WTC11 (cell line): ENCODE measurements around the gene GPATCH3.

Source experiments
- CTCF ChIP-seq: fragments of 200-600 bp; IDR thresholded peaks from 2 replicates; pipeline ENCODE4 v1.8.0; 2022; ENCODE audit warnings: antibody characterized with exemption
- E2F4 ChIP-seq: sonication (generic); formaldehyde crosslinking; IDR thresholded peaks from 2 replicates; pipeline ENCODE4 v1.8.1; 2022; ENCODE audit warnings: low read depth, mild to moderate bottlenecking, moderate library complexity, missing genetic modification reagents, borderline replicate concordance
- ZNF232 ChIP-seq: sonication (generic); formaldehyde crosslinking; IDR thresholded peaks from 2 replicates; pipeline ENCODE4 v1.8.0; 2022; ENCODE audit warnings: mild to moderate bottlenecking, missing genetic modification reagents
- TF ChIP-seq, protein P1 (sequence below): sonication (generic); formaldehyde crosslinking; IDR thresholded peaks from 2 replicates; pipeline ENCODE4 v1.8.1; 2023; ENCODE audit warnings: mild to moderate bottlenecking, missing genetic modification reagents, borderline replicate concordance
- TF ChIP-seq, protein P2 (sequence below): sonication (generic); formaldehyde crosslinking; IDR thresholded peaks from 2 replicates; pipeline ENCODE4 v1.8.1; 2022; ENCODE audit warnings: low read depth, missing genetic modification reagents, borderline replicate concordance

DNA sequence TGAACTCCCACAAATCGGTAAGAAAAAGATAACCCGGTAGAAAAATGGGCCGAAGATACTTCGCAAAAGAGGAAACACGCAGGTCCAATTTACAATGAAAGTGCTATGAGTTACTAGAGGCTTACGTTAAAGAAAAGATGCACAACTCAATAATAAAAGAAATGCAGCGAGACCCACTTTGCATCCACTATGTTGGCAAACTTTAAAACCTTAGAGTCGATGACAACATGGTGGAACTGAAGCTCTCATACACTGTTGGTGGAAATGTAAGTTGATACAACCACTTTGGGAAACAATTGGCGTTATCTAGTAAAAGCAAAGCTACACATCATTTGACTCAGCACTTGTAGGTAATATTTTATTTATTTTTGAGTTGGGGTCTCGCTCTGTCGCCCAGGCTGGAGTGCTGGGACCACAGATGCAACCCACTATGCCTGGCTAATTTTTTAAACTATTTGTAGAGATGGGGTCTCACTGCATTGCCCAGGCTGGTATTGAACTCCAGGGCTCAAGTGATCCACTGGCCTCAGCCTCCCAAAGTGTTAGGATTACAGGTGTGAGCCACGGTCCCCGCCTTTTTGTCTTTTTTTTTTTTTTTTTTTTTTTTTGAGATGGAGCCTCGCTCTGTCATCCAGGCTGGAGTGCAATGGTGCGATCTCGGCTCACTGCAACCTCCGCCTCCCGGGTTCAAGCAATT is 696 bp upstream of the GPATCH3 start:
- TF ChIP-seq ZNF232 (CRISPR knock-in tag) (no peak), CTCF (no peak), E2F4 (no peak)
- TF ChIP-seq, protein P1, sequence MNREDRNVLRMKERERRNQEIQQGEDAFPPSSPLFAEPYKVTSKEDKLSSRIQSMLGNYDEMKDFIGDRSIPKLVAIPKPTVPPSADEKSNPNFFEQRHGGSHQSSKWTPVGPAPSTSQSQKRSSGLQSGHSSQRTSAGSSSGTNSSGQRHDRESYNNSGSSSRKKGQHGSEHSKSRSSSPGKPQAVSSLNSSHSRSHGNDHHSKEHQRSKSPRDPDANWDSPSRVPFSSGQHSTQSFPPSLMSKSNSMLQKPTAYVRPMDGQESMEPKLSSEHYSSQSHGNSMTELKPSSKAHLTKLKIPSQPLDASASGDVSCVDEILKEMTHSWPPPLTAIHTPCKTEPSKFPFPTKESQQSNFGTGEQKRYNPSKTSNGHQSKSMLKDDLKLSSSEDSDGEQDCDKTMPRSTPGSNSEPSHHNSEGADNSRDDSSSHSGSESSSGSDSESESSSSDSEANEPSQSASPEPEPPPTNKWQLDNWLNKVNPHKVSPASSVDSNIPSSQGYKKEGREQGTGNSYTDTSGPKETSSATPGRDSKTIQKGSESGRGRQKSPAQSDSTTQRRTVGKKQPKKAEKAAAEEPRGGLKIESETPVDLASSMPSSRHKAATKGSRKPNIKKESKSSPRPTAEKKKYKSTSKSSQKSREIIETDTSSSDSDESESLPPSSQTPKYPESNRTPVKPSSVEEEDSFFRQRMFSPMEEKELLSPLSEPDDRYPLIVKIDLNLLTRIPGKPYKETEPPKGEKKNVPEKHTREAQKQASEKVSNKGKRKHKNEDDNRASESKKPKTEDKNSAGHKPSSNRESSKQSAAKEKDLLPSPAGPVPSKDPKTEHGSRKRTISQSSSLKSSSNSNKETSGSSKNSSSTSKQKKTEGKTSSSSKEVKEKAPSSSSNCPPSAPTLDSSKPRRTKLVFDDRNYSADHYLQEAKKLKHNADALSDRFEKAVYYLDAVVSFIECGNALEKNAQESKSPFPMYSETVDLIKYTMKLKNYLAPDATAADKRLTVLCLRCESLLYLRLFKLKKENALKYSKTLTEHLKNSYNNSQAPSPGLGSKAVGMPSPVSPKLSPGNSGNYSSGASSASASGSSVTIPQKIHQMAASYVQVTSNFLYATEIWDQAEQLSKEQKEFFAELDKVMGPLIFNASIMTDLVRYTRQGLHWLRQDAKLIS (CRISPR knock-in tag): no peak
- TF ChIP-seq, protein P2, sequence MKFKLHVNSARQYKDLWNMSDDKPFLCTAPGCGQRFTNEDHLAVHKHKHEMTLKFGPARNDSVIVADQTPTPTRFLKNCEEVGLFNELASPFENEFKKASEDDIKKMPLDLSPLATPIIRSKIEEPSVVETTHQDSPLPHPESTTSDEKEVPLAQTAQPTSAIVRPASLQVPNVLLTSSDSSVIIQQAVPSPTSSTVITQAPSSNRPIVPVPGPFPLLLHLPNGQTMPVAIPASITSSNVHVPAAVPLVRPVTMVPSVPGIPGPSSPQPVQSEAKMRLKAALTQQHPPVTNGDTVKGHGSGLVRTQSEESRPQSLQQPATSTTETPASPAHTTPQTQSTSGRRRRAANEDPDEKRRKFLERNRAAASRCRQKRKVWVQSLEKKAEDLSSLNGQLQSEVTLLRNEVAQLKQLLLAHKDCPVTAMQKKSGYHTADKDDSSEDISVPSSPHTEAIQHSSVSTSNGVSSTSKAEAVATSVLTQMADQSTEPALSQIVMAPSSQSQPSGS (CRISPR knock-in tag): no peak
